GM12878 (cell line): ENCODE results near the gene PREX1. TPM values are rescaled to one million over a fixed set of nuclear protein-coding genes. Genes with fewer than 3 reads are reported as not detected.

ENCODE experiments used
- ATAC-seq: fragments of 200-7000 bp; cut with Tn5 transposase; 3 replicates; pipeline ENCODE4 v1.9.1; 2020; ENCODE audit warnings: mild to moderate bottlenecking, moderate library complexity
- BruUV-seq: library from RNA; stranded (reverse); fragments of 400-500 nt; replicated peaks from 2 replicates; lab custom pipeline; 2021; lab: Mats Ljungman, UMichigan
- CTCF ChIA-PET: fragments of 300-600 bp; sonication (Branson Sonifier 250); formaldehyde crosslinking; extraction: SDS; loops from one replicate; lab custom pipeline; 2021; ENCODE audit warnings: inconsistent platforms; lab: Yijun Ruan, JAX
- POLR2A ChIA-PET: fragments of 350-600 bp; formaldehyde crosslinking; extraction: SDS; loops from one replicate; lab custom pipeline; 2021; ENCODE audit warnings: inconsistent platforms; lab: Charles Lee
- RAD21 ChIA-PET: fragments of 300-600 bp; sonication (Branson Sonifier 250); formaldehyde crosslinking; loops from one replicate; lab custom pipeline; 2023; ENCODE audit warnings: antibody characterized with exemption; ENCODE audit not compliant: unreplicated experiment; lab: Charles Lee
- SMC1A ChIA-PET: fragments of 300-600 bp; sonication (Branson Sonifier 250); formaldehyde crosslinking; loops from one replicate; lab custom pipeline; 2023; ENCODE audit not compliant: unreplicated experiment, uncharacterized antibody; lab: Charles Lee
- DNase-seq: peaks from one replicate; pipeline ENCODE4 v3.0.0-alpha.2; 2011; ENCODE audit warnings: low read depth, low spot score
- FAIRE-seq: peaks from 3 replicates; lab custom pipeline; 2011; peaks lifted over from hg19 to GRCh38; lab: Jason Lieb, UNC
- H2AFZ ChIP-seq: 2 replicates; pipeline ENCODE4 v1.6.0; 2011; ENCODE audit warnings: low read depth, low read length, control low read depth; ENCODE audit not compliant: control insufficient read depth
- H3K27ac ChIP-seq: 2 replicates; pipeline ENCODE4 v1.5.1; 2011; ENCODE audit warnings: control low read depth; ENCODE audit not compliant: control insufficient read depth, insufficient read depth
- H3K27me3 ChIP-seq, 2 experiments: replicated peaks in 1 of 2; 2 replicates each; pipeline versions ENCODE4 v1.6.0 to v1.6.1; 2011; ENCODE audit warnings: low read length in 1 of 2; ENCODE audit not compliant: control insufficient read depth in 2 of 2, insufficient read depth in 2 of 2
- H3K36me3 ChIP-seq, 2 experiments: 2 replicates each; pipeline ENCODE4 v1.5.1; 2011; ENCODE audit warnings: low read length in 1 of 2; ENCODE audit not compliant: control insufficient read depth in 2 of 2, insufficient read depth in 2 of 2
- H3K4me1 ChIP-seq: 2 replicates; pipeline ENCODE4 v1.6.1; 2011; ENCODE audit warnings: mild to moderate bottlenecking, low read length, moderate library complexity, mixed read lengths; ENCODE audit not compliant: control insufficient read depth, insufficient read depth
- H3K4me2 ChIP-seq: 2 replicates; pipeline ENCODE4 v1.6.0; 2011; ENCODE audit warnings: control low read depth; ENCODE audit not compliant: control insufficient read depth, insufficient read depth
- H3K4me3 ChIP-seq: fragments of 200-600 bp; sonication (generic); 2 replicates; pipeline ENCODE4 v1.5.1; 2016
- H3K79me2 ChIP-seq: 2 replicates; pipeline ENCODE4 v1.6.0; 2011; ENCODE audit warnings: low read length; ENCODE audit not compliant: control insufficient read depth, insufficient read depth
- H3K9ac ChIP-seq: 2 replicates; pipeline ENCODE4 v1.8.0; 2011; ENCODE audit warnings: low read length, control low read depth, mixed read lengths; ENCODE audit not compliant: control insufficient read depth, insufficient read depth
- H3K9me3 ChIP-seq: replicated peaks from 3 replicates; pipeline ENCODE4 v1.5.1; 2011; ENCODE audit warnings: mild to moderate bottlenecking, low read length; ENCODE audit not compliant: control insufficient read depth, insufficient read depth
- H4K20me1 ChIP-seq: 2 replicates; pipeline ENCODE4 v1.6.0; 2011; ENCODE audit not compliant: control insufficient read depth, insufficient read depth
- CBX5 ChIP-seq: sonication (generic); IDR thresholded peaks from 2 replicates; pipeline ENCODE4 v1.6.1; 2016; ENCODE audit warnings: low read depth, moderate library complexity, mild to moderate bottlenecking, inconsistent platforms
- CHD4 ChIP-seq: fragments of 200-600 bp; sonication (generic); IDR thresholded peaks from 2 replicates; pipeline ENCODE4 v1.6.1; 2016; ENCODE audit warnings: mild to moderate bottlenecking
- CTCF ChIP-seq, 3 experiments: IDR thresholded peaks in 2 of 3; conservative IDR thresholded peaks in 1 of 3; 2 replicates each; pipeline ENCODE4 v1.5.1; 2011; ENCODE audit warnings: low read depth in 3 of 3, low read length in 3 of 3, mild to moderate bottlenecking in 3 of 3, control low read depth in 2 of 3, moderate library complexity in 2 of 3, inconsistent platforms in 1 of 3, mixed read lengths in 1 of 3; ENCODE audit not compliant: control insufficient read depth in 2 of 3, insufficient read depth in 1 of 3; ENCODE audit errors: extremely low read depth in 1 of 3
- ESRRA ChIP-seq: IDR thresholded peaks from 2 replicates; pipeline ENCODE4 v1.6.1; 2012; ENCODE audit warnings: mild to moderate bottlenecking, low read length, improper control_type of control experiment
- FOXM1 ChIP-seq: IDR thresholded peaks from 2 replicates; pipeline ENCODE4 v1.6.1; 2012; ENCODE audit warnings: low read depth, mild to moderate bottlenecking, inconsistent platforms, low read length, moderate library complexity
- MEF2A ChIP-seq: IDR thresholded peaks from 2 replicates; pipeline ENCODE4 v1.6.1; 2011; ENCODE audit warnings: low read depth, mild to moderate bottlenecking, low read length, moderate library complexity; ENCODE audit not compliant: insufficient read depth
- MEF2B ChIP-seq: fragments of 450-650 bp; IDR thresholded peaks from 2 replicates; pipeline ENCODE4 v1.6.1; 2018; ENCODE audit warnings: mild to moderate bottlenecking, moderate library complexity; ENCODE audit not compliant: partially characterized antibody, poor library complexity, severe bottlenecking
- NBN ChIP-seq: fragments of 450-650 bp; IDR thresholded peaks from 2 replicates; pipeline ENCODE4 v1.6.1; 2016
- PAX8 ChIP-seq: fragments of 450-650 bp; IDR thresholded peaks from 2 replicates; pipeline ENCODE4 v1.6.1; 2017; ENCODE audit warnings: mild to moderate bottlenecking, moderate library complexity
- PBX3 ChIP-seq: IDR thresholded peaks from 2 replicates; pipeline ENCODE4 v1.6.1; 2011; ENCODE audit warnings: mild to moderate bottlenecking, low read depth, low read length, moderate library complexity; ENCODE audit not compliant: insufficient replicate concordance
- YY1 ChIP-seq: IDR thresholded peaks from 2 replicates; pipeline ENCODE4 v1.6.1; 2011; ENCODE audit warnings: low read depth, mild to moderate bottlenecking, low read length
- WGBS: methylation state at CpG from one replicate; pipeline ENCODE4 v1.1.6; 2016; ENCODE audit warnings: low lambda C conversion rate; ENCODE audit not compliant: insufficient replicate concordance, insufficient coverage; ENCODE audit errors: missing lambda C conversion rate; 5-methylcytosine and 5-hydroxymethylcytosine counted together
- in situ Hi-C: fragments of 300-500 bp; cut with MboI; formaldehyde crosslinking; loops from 9 replicates; pipeline ENCODE4 v1.14.3; 2018; ENCODE audit warnings: mixed read lengths
- intact Hi-C: fragments of 100-400 bp; cut with micrococcal nuclease; formaldehyde crosslinking; loops from one replicate; pipeline ENCODE4 v1.14.2; 2022; ENCODE audit not compliant: unreplicated experiment
- polyA plus RNA-seq, 11 experiments: library from polyadenylated mRNA; depleted of rRNA in 4 of 11; unstranded in 6 of 11; stranded (reverse) in 5 of 11; fragments of >200 nt; fragmentation: Nextera tagmentation in 4 of 11; fragmentation: Illumina TruSeq in 1 of 11; extraction: Ambion mirVana in 4 of 11; extraction: Trizol in 1 of 11; gene quantifications; 1 replicate in 1 of 11; 2 replicates in 10 of 11; pipeline versions ENCODE4 v1.2.1 to v1.2.3, GENCODE V29; 2011 to 2016; ENCODE audit warnings: inconsistent platforms in 2 of 11, missing spikeins in 2 of 11, low read depth in 1 of 11
- total RNA-seq, 4 experiments: library from RNA; depleted of rRNA in 3 of 4; stranded (reverse); fragments of >200 nt in 3 of 4; fragmentation: Illumina TruSeq in 1 of 4; extraction: Trizol in 1 of 4; gene quantifications; 2 replicates each; pipeline versions ENCODE4 v1.2.1 to v1.2.3, GENCODE V29; 2013 to 2021

The PREX1 gene
- total and polyA plus RNA-seq, 10 of the 15 experiments (the other 5 are each of a cell fraction or from before 2014, with no cell fraction given): 2.6 to 114 (median 38.9) TPM

- peaks cover 21% of the 10 kb centered on the region for H3K79me2 ChIP-seq
- H3K4me2 ChIP-seq: no peak overlapping the region
- in situ Hi-C loops (no loop called here), intact Hi-C loops (no loop called here)
- no peaks in the 10 kb centered on the region for H3K36me3 ChIP-seq
- TF ChIP-seq ESRRA (no peak), YY1 (peak; percentile 65; the same call in 1 of the 2 replicates), CHD4 (no peak), PAX8 (no peak), NBN (no peak)
- FAIRE-seq (no peak), DNase-seq (no peak), ATAC-seq (no peak)
- CTCF ChIA-PET: interaction anchor here (3.3 kb wide), 1 partner anchor 15 kb away, joined by 14 read pairs; no protein-coding TSS in a partner anchor
- SMC1A ChIA-PET: interaction anchor here (0.6 to 5.2 kb wide), 11 partner anchors 11 to 173 kb away, joined by 3 to 34 read pairs (median 6); no protein-coding TSS in a partner anchor
- no peaks in the 10 kb centered on the region for H4K20me1 ChIP-seq
- H3K4me1 ChIP-seq: peaks cover 27% of the 10 kb centered on the region
- H3K4me3 ChIP-seq: no peak overlapping the region
- RAD21 ChIA-PET: interaction anchor here (1.0 to 6.1 kb wide), 5 partner anchors 11 to 173 kb away, joined by 4 to 41 read pairs (median 8); no protein-coding TSS in a partner anchor
- POLR2A ChIA-PET: interaction anchor here (0.7 to 5.5 kb wide), 5 partner anchors 11 to 74 kb away, joined by 3 to 45 read pairs (median 3); no protein-coding TSS in a partner anchor
- no peaks in the 10 kb centered on the region for H3K9me3 ChIP-seq
- no peak overlapping the region for H3K9ac ChIP-seq
- H3K27ac ChIP-seq: peak overlapping the region; percentile 74; the same call in 1 of the 2 replicates
- no TSS peak for BruUV-seq
- H3K27me3 ChIP-seq: no peaks in the 10 kb centered on the region
- H2AFZ ChIP-seq: no peak overlapping the region
- WGBS: 96% methylated on average over 3 of the region's 3 CpGs
These were observed 3.1 kb upstream of the PREX1 start for GRCh38 chr20:48830826-48831318.

- RAD21 ChIA-PET: interaction anchor here (1.0 to 6.1 kb wide), 5 partner anchors 12 to 172 kb away, joined by 3 to 41 read pairs (median 8); no protein-coding TSS in a partner anchor
- no peak for FAIRE-seq
- BruUV-seq: no TSS peak
- H3K4me3 ChIP-seq: no peak overlapping the region
- no peak for DNase-seq
- intact Hi-C loops: loop anchor here (5.0 kb wide), 1 partner anchor 57 kb away; no protein-coding TSS in a partner anchor
- in situ Hi-C loops: no loop called here
- SMC1A ChIA-PET: interaction anchor here (0.6 to 5.2 kb wide), 6 partner anchors 11 to 172 kb away, joined by 3 to 34 read pairs (median 4); no protein-coding TSS in a partner anchor
- peaks cover 27% of the 10 kb centered on the region for H3K4me1 ChIP-seq
- 87% methylated on average over 4 of the region's 4 CpGs for WGBS
- no peaks in the 10 kb centered on the region for H3K9me3 ChIP-seq
- H3K27ac ChIP-seq: no peak overlapping the region
- H3K4me2 ChIP-seq: no peak overlapping the region
- CTCF ChIA-PET: no interaction called here
- no peak for ATAC-seq
- H2AFZ ChIP-seq: no peak overlapping the region
- H3K79me2 ChIP-seq: peaks cover 31% of the 10 kb centered on the region
- H3K9ac ChIP-seq: no peak overlapping the region
- POLR2A ChIA-PET: interaction anchor here (1.7 to 5.5 kb wide), 2 partner anchors 12 to 16 kb away, joined by 3 to 45 read pairs; no protein-coding TSS in a partner anchor
- no peaks in the 10 kb centered on the region for H4K20me1 ChIP-seq
- H3K36me3 ChIP-seq: no peaks in the 10 kb centered on the region
- H3K27me3 ChIP-seq: no peaks in the 10 kb centered on the region
- TF ChIP-seq CBX5 (no peak), NBN (no peak), CTCF (IDR thresholded peaks at IDR 0.05 in 2 of 3, conservative IDR thresholded peaks at IDR 0.05 in 1 of 3; ENCODE audit: control insufficient read depth in 2 of 3, extremely low read depth in 1 of 3, insufficient read depth in 1 of 3, low read depth in 3 of 3, low read length in 3 of 3) (no peak), CHD4 (no peak), PBX3 (no peak), MEF2A (no peak), FOXM1 (no peak), MEF2B (no peak)
These were observed 2.1 kb upstream of the PREX1 start for GRCh38 chr20:48829940-48830339.
